PC-9 (cell line): ENCODE data around the gene HELZ. TPM values are rescaled to one million over a fixed set of nuclear protein-coding genes. Genes with fewer than 3 reads are reported as not detected.

ENCODE experiments used
- BruUV-seq: library from RNA; stranded (reverse); fragments of 400-500 nt; replicated peaks from 2 replicates; lab custom pipeline; 2021; lab: Mats Ljungman, UMichigan
- CTCF ChIA-PET: fragments of 300-600 bp; sonication (Branson Sonifier 250); formaldehyde crosslinking; loops from one replicate; lab custom pipeline; 2022; ENCODE audit warnings: antibody characterized with exemption; lab: Charles Lee
- POLR2A ChIA-PET: fragments of 300-600 bp; sonication (Branson Sonifier 250); formaldehyde crosslinking; loops from one replicate; lab custom pipeline; 2022; ENCODE audit warnings: antibody characterized with exemption; ENCODE audit not compliant: unreplicated experiment; lab: Charles Lee
- DNase-seq, 2 experiments: peaks; one replicate each; pipeline versions ENCODE4 v3.0.0 to v3.0.0-alpha.2; 2015 to 2022; ENCODE audit warnings: mixed read lengths in 1 of 2
- H2AFZ ChIP-seq: fragments of 200-600 bp; sonication (generic); 2 replicates; pipeline ENCODE4 v1.8.1; 2017; ENCODE audit warnings: antibody characterized with exemption
- H3F3A ChIP-seq: fragments of 200-600 bp; sonication (generic); 2 replicates; pipeline ENCODE4 v1.8.1; 2017; ENCODE audit warnings: antibody characterized with exemption, mild to moderate bottlenecking, low read depth; ENCODE audit not compliant: insufficient read depth
- H3K27ac ChIP-seq: fragments of 200-600 bp; sonication (generic); 2 replicates; pipeline ENCODE4 v1.6.1; 2016; ENCODE audit warnings: mixed run types
- H3K27me3 ChIP-seq: fragments of 200-600 bp; sonication (generic); 2 replicates; pipeline ENCODE4 v1.6.1; 2016; ENCODE audit warnings: low read depth, mixed run types; ENCODE audit not compliant: insufficient read depth
- H3K36me3 ChIP-seq: fragments of 200-600 bp; sonication (generic); 2 replicates; pipeline ENCODE4 v1.6.1; 2016; ENCODE audit warnings: low read depth, mixed run types
- H3K4me1 ChIP-seq: fragments of 200-600 bp; sonication (generic); replicated peaks from 2 replicates; pipeline ENCODE4 v1.6.1; 2016; ENCODE audit warnings: mixed run types; ENCODE audit not compliant: insufficient read depth
- H3K4me2 ChIP-seq: fragments of 200-600 bp; sonication (generic); 2 replicates; pipeline ENCODE4 v1.6.1; 2017; ENCODE audit warnings: mixed run types
- H3K4me3 ChIP-seq: fragments of 200-600 bp; sonication (generic); 2 replicates; pipeline ENCODE4 v1.6.1; 2016; ENCODE audit warnings: mixed run types
- H3K79me2 ChIP-seq: fragments of 200-600 bp; sonication (generic); 2 replicates; pipeline ENCODE4 v1.6.1; 2017; ENCODE audit warnings: low read depth, mixed run types
- H3K9me2 ChIP-seq: fragments of 200-600 bp; sonication (generic); 2 replicates; pipeline ENCODE4 v1.8.1; 2017; ENCODE audit warnings: mild to moderate bottlenecking; ENCODE audit not compliant: insufficient read depth
- H3K9me3 ChIP-seq: fragments of 200-600 bp; sonication (generic); 2 replicates; pipeline ENCODE4 v1.8.1; 2016; ENCODE audit warnings: low read depth; ENCODE audit not compliant: insufficient read depth
- H4K20me1 ChIP-seq: fragments of 200-600 bp; sonication (generic); 2 replicates; pipeline ENCODE4 v1.8.1; 2017; ENCODE audit not compliant: insufficient read depth
- CTCF ChIP-seq: fragments of 200-600 bp; sonication (generic); conservative IDR thresholded peaks from 2 replicates; pipeline ENCODE4 v1.6.1; 2017; ENCODE audit warnings: mixed run types, antibody characterized with exemption, mild to moderate bottlenecking, moderate library complexity
- EZH2 ChIP-seq: fragments of 200-600 bp; sonication (generic); IDR thresholded peaks from 2 replicates; pipeline ENCODE4 v1.8.0; 2017; ENCODE audit warnings: antibody characterized with exemption, low read depth
- intact Hi-C: fragments of 100-400 bp; cut with micrococcal nuclease; formaldehyde crosslinking; loops from one replicate; pipeline ENCODE4 v1.10.0; 2022; ENCODE audit not compliant: unreplicated experiment
- total RNA-seq: library from RNA; stranded (reverse); gene quantifications from 2 replicates; pipeline ENCODE4 v1.2.3, GENCODE V29; 2021

Gene HELZ
- total RNA-seq, 1 experiment from 2014 or later: 38.0 TPM

DNA sequence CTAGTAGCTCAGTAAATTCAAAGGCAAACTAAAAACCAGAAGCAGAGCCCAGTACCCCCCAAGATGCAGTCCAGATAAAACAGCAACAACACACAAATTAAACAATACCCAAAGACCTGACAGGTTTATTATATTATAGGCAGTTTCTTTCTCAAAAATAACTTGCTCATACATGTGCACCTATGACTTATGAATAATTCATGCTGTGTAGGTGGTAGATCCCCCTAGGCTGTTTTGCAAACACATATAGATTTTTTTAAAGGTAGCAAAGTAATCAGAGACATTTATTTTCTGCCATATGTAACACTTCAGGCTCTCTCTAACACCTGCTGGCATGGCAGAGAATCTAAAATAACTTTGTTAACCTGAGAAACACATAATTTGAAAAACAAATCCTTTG, 173.4 kb downstream of the HELZ start:
- Histone ChIP-seq H3K9me3 (no peaks in the 10 kb centered on the region), H3K27ac (no peak overlapping the region), H3K4me2 (no peak overlapping the region), H3K4me3 (no peak overlapping the region), H3K27me3 (no peaks in the 10 kb centered on the region), H2AFZ (no peak overlapping the region), H3K36me3 (no peaks in the 10 kb centered on the region), H4K20me1 (no peaks in the 10 kb centered on the region), H3K9me2 (no peaks in the 10 kb centered on the region), H3K4me1 (no peaks in the 10 kb centered on the region), H3F3A (no peaks in the 10 kb centered on the region), H3K79me2 (no peaks in the 10 kb centered on the region)
- CTCF ChIA-PET: no interaction called here
- TF ChIP-seq CTCF (no peak), EZH2 (no peak)
- POLR2A ChIA-PET: no interaction called here
- BruUV-seq: no TSS peak
- no peak for DNase-seq
- intact Hi-C loops: no loop called here

GRCh38 chr17:67069603-67070136, 175.3 kb downstream of the HELZ start:
- no peaks in the 10 kb centered on the region for H3K79me2 ChIP-seq
- no peaks in the 10 kb centered on the region for H3K9me2 ChIP-seq
- ChIA-PET POLR2A (no interaction called here), CTCF (no interaction called here)
- H3F3A ChIP-seq: no peaks in the 10 kb centered on the region
- no peak overlapping the region for H3K4me2 ChIP-seq
- H2AFZ ChIP-seq: no peak overlapping the region
- H4K20me1 ChIP-seq: no peaks in the 10 kb centered on the region
- intact Hi-C loops: no loop called here
- no peak overlapping the region for H3K27ac ChIP-seq
- TF ChIP-seq CTCF (no peak), EZH2 (no peak)
- no peaks in the 10 kb centered on the region for H3K27me3 ChIP-seq
- H3K36me3 ChIP-seq: no peaks in the 10 kb centered on the region
- no peak for DNase-seq
- no peaks in the 10 kb centered on the region for H3K9me3 ChIP-seq
- no peak overlapping the region for H3K4me3 ChIP-seq
- BruUV-seq: no TSS peak
- H3K4me1 ChIP-seq: no peaks in the 10 kb centered on the region

DNA sequence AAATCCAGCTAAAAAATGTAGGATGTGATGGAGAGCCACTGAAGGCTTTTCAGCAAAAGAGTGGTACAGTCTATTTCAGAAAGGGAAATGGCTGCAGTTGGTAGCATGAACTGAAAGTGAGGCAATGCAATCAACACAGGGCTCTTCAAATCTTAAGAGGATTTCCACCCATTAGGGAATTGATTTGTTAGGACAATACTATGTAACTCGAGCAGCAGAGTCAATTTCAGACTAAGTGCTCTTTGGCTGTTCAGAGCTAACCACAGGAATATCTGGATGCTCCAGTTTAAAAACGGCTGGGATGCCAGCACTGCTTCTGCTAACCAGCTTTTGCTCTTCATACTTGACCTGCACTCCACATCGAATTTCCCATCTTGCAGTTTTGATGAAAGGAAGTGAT, 176.0 kb downstream of the HELZ start:
- Histone ChIP-seq H3K9me2 (no peaks in the 10 kb centered on the region), H3F3A (no peaks in the 10 kb centered on the region), H3K4me3 (no peak overlapping the region), H3K4me1 (no peaks in the 10 kb centered on the region), H3K27ac (no peak overlapping the region), H3K4me2 (no peak overlapping the region), H3K36me3 (no peaks in the 10 kb centered on the region), H3K27me3 (no peaks in the 10 kb centered on the region), H3K79me2 (no peaks in the 10 kb centered on the region), H4K20me1 (no peaks in the 10 kb centered on the region), H3K9me3 (no peaks in the 10 kb centered on the region), H2AFZ (no peak overlapping the region)
- no peak for TF ChIP-seq EZH2
- TF ChIP-seq CTCF: no peak
- ChIA-PET POLR2A (interaction anchor here (0.7 kb wide), 1 partner anchor 278 kb away, joined by 6 read pairs; no protein-coding TSS in a partner anchor), CTCF (interaction anchor here (0.5 kb wide), 1 partner anchor 51 kb away, joined by 3 read pairs; no protein-coding TSS in a partner anchor)
- DNase-seq: no peak
- no TSS peak for BruUV-seq
- intact Hi-C loops: no loop called here
